HepG2 (cell line): ENCODE measurements around the gene OSBPL1A. TPM values are rescaled to one million over a fixed set of nuclear protein-coding genes. Genes with fewer than 3 reads are reported as not detected.
A peak's percentile ranks its signal among the peaks of the same experiment; 100 is the strongest.

ENCODE experiments used
- ATAC-seq: fragments of 200-7000 bp; cut with Tn5 transposase; 3 replicates; pipeline ENCODE4 v1.9.1; 2020; ENCODE audit warnings: mild to moderate bottlenecking, moderate library complexity
- BruUV-seq: library from RNA; stranded (reverse); fragments of 400-500 nt; replicated peaks from 2 replicates; lab custom pipeline; 2021; lab: Mats Ljungman, UMichigan
- CTCF ChIA-PET: fragments of 300-600 bp; formaldehyde crosslinking; extraction: SDS; loops from one replicate; lab custom pipeline; 2021; ENCODE audit warnings: low total read pairs, inconsistent platforms, low intra/inter-chr PET ratio; lab: Yijun Ruan, JAX
- POLR2A ChIA-PET: fragments of 350-600 bp; sonication (Branson Sonifier 250); formaldehyde crosslinking; loops from one replicate; lab custom pipeline; 2020; ENCODE audit warnings: antibody characterized with exemption, inconsistent platforms; lab: Yijun Ruan, JAX
- DNase-seq: peaks from one replicate; pipeline ENCODE4 v3.0.0-alpha.2; 2015; ENCODE audit warnings: low spot score
- FAIRE-seq: peaks from 3 replicates; lab custom pipeline; 2011; peaks lifted over from hg19 to GRCh38; lab: Jason Lieb, UNC
- H2AFZ ChIP-seq: one replicate; pipeline ENCODE4 v1.6.1; 2011; ENCODE audit warnings: low read length, inconsistent platforms
- H3K27ac ChIP-seq: fragments of 300-600 bp; 3 replicates; pipeline ENCODE4 v1.8.0; 2011; ENCODE audit warnings: mixed run types, mild to moderate bottlenecking, mixed read lengths, low read length, inconsistent platforms; ENCODE audit not compliant: insufficient read depth; ENCODE audit errors: extremely low read length
- H3K27me3 ChIP-seq, 2 experiments: fragments of 200-600 bp in 1 of 2; 2 replicates in 1 of 2; 3 replicates in 1 of 2; pipeline versions ENCODE4 v1.6.0 to v1.8.0; 2011; ENCODE audit warnings: low read length in 2 of 2, mild to moderate bottlenecking in 2 of 2, moderate library complexity in 2 of 2, inconsistent platforms in 1 of 2; ENCODE audit not compliant: insufficient read depth in 2 of 2, control insufficient read depth in 1 of 2
- H3K36me3 ChIP-seq, 2 experiments: fragments of 200-600 bp in 1 of 2; replicated peaks in 1 of 2; 2 replicates in 1 of 2; 3 replicates in 1 of 2; pipeline versions ENCODE4 v1.5.1 to v1.8.0; 2011; ENCODE audit warnings: low read length in 2 of 2, inconsistent platforms in 1 of 2; ENCODE audit not compliant: insufficient read depth in 2 of 2, control insufficient read depth in 1 of 2
- H3K4me1 ChIP-seq: 2 replicates; pipeline ENCODE4 v1.5.1; 2012; ENCODE audit warnings: low read length, inconsistent platforms; ENCODE audit not compliant: insufficient read depth
- H3K4me2 ChIP-seq: 2 replicates; pipeline ENCODE4 v1.6.0; 2011; ENCODE audit warnings: low read depth, low read length, inconsistent platforms
- H3K4me3 ChIP-seq, 3 experiments: fragments of 200-600 bp in 1 of 3; sonication (generic), shearing (Covaris generic) in 1 of 3; replicated peaks in 1 of 3; 2 replicates each; pipeline ENCODE4 v1.5.1; 2011 to 2016; ENCODE audit warnings: low read length in 3 of 3, inconsistent platforms in 2 of 3, low read depth in 2 of 3, mild to moderate bottlenecking in 2 of 3, control low read depth in 1 of 3, mixed read lengths in 1 of 3; ENCODE audit not compliant: insufficient read depth in 1 of 3
- H3K79me2 ChIP-seq: one replicate; pipeline ENCODE4 v1.6.1; 2011; ENCODE audit warnings: low read length, inconsistent platforms; ENCODE audit not compliant: insufficient read depth
- H3K9ac ChIP-seq: 2 replicates; pipeline ENCODE4 v1.6.0; 2011; ENCODE audit warnings: mild to moderate bottlenecking, low read depth, low read length, inconsistent platforms; ENCODE audit not compliant: insufficient read depth
- H3K9me3 ChIP-seq: 2 replicates; pipeline ENCODE4 v1.5.1; 2012; ENCODE audit warnings: mild to moderate bottlenecking, low read length
- H4K20me1 ChIP-seq: 2 replicates; pipeline ENCODE4 v1.6.0; 2011; ENCODE audit warnings: inconsistent platforms, mild to moderate bottlenecking, low read length, moderate library complexity; ENCODE audit not compliant: insufficient read depth
- BCL6 ChIP-seq: IDR thresholded peaks from 2 replicates; pipeline ENCODE4 v1.6.1; 2016; ENCODE audit warnings: missing genetic modification reagents, missing compliant biosample characterization
- EHMT2 ChIP-seq: fragments of 200-600 bp; sonication (generic); IDR thresholded peaks from 2 replicates; pipeline ENCODE4 v1.7.0; 2017; ENCODE audit warnings: antibody characterized with exemption, low read depth, low read length, borderline replicate concordance
- IKZF4 ChIP-seq: sonication (generic); formaldehyde crosslinking; IDR thresholded peaks from 2 replicates; pipeline ENCODE4 v1.5.1; 2020; ENCODE audit warnings: borderline replicate concordance, mild to moderate bottlenecking, low read depth, missing genetic modification reagents; ENCODE audit errors: not compliant biosample characterization
- IRF9 ChIP-seq: sonication (generic); formaldehyde crosslinking; IDR thresholded peaks from 2 replicates; pipeline ENCODE4 v1.8.0; 2022; ENCODE audit warnings: missing genetic modification reagents, mild to moderate bottlenecking, borderline replicate concordance
- MAFF ChIP-seq: IDR thresholded peaks from 2 replicates; pipeline ENCODE4 v1.6.1; 2011; ENCODE audit warnings: low read depth, low read length, improper control_type of control experiment
- MAFK ChIP-seq, 2 experiments: IDR thresholded peaks in 1 of 2; conservative IDR thresholded peaks in 1 of 2; 2 replicates each; pipeline ENCODE4 v1.6.1; 2011; ENCODE audit warnings: improper control_type of control experiment in 2 of 2, low read length in 2 of 2
- ZFP37 ChIP-seq: sonication (generic); formaldehyde crosslinking; IDR thresholded peaks from 2 replicates; pipeline ENCODE4 v1.4.0; 2020; ENCODE audit warnings: missing genetic modification reagents, borderline replicate concordance
- ZGPAT ChIP-seq: IDR thresholded peaks from 2 replicates; pipeline ENCODE4 v1.6.1; 2016; ENCODE audit warnings: mild to moderate bottlenecking
- ZNF281 ChIP-seq: sonication (generic); formaldehyde crosslinking; IDR thresholded peaks from 2 replicates; pipeline ENCODE4 v1.4.0; 2020; ENCODE audit warnings: missing genetic modification reagents, borderline replicate concordance
- ZNF674 ChIP-seq: sonication (generic); formaldehyde crosslinking; IDR thresholded peaks from 2 replicates; pipeline ENCODE4 v1.5.0; 2020; ENCODE audit warnings: low read depth, mild to moderate bottlenecking, missing genetic modification reagents
- WGBS: methylation state at CpG from one replicate; pipeline ENCODE4 v1.1.6; 2017; ENCODE audit warnings: low lambda C conversion rate; 5-methylcytosine and 5-hydroxymethylcytosine counted together
- in situ Hi-C: cut with HindIII; loops from 2 replicates; pipeline ENCODE4 v1.10.0; 2017; ENCODE audit warnings: low pct_unique_long_range_greater_than_20kb; ENCODE audit not compliant: extremely low pct_ligation_motif_present
- intact Hi-C: fragments of 100-400 bp; cut with micrococcal nuclease; formaldehyde crosslinking; loops from one replicate; pipeline ENCODE4 v1.10.0; 2022; ENCODE audit not compliant: unreplicated experiment
- polyA plus RNA-seq, 8 experiments: library from polyadenylated mRNA; depleted of rRNA in 3 of 8; stranded (reverse) in 7 of 8; unstranded in 1 of 8; fragments of >200 nt; fragmentation: Illumina TruSeq in 4 of 8; extraction: Trizol in 4 of 8; gene quantifications; 2 replicates each; pipeline versions ENCODE4 v1.2.1 to v1.2.3, GENCODE V29; 2011 to 2016; ENCODE audit warnings: low read depth in 4 of 8, missing spikeins in 1 of 8, mixed read lengths in 1 of 8; ENCODE audit not compliant: insufficient read depth in 1 of 8
- total RNA-seq, 5 experiments: library from RNA; depleted of rRNA; stranded (reverse); fragments of >200 nt; fragmentation: Illumina TruSeq; extraction: Trizol; gene quantifications; 2 replicates each; pipeline ENCODE4 v1.2.3, GENCODE V29; 2016; ENCODE audit warnings: low read depth in 1 of 5

The OSBPL1A gene
- total and polyA plus RNA-seq, 2 of the 13 experiments (the other 11 are each of a cell fraction or from before 2014, with no cell fraction given): 0.02 TPM; not detected in 1

- BruUV-seq: no TSS peak
- FAIRE-seq: no peak
- no peak overlapping the region for H3K4me2 ChIP-seq
- no peaks in the 10 kb centered on the region for H3K79me2 ChIP-seq
- TF ChIP-seq MAFF: peak; percentile 88
- no peak for TF ChIP-seq IKZF4 (CRISPR knock-in tag)
- 0 out of 2 replicates have a peak, but pooled peaks have one; percentile 35 for TF ChIP-seq BCL6
- peak; percentile 79 to 87 for TF ChIP-seq MAFK (conservative IDR thresholded peaks at IDR 0.05 in 1 of 2, IDR thresholded peaks at IDR 0.05 in 1 of 2; ENCODE audit: low read length in 2 of 2)
- H4K20me1 ChIP-seq: no peaks in the 10 kb centered on the region
- no peak overlapping the region for H3K4me3 ChIP-seq
- H3K4me1 ChIP-seq: peaks cover 7% of the 10 kb centered on the region; the same call in 1 of the 2 replicates
- no peak overlapping the region for H3K27ac ChIP-seq
- ATAC-seq: no peak
- no peak overlapping the region for H3K9ac ChIP-seq
- POLR2A ChIA-PET: no interaction called here
- peaks cover 0 to 33% of the 10 kb centered on the region in 2 experiments for H3K27me3 ChIP-seq
- WGBS: 48% methylated on average over 11 of the region's 11 CpGs
- H3K9me3 ChIP-seq: no peaks in the 10 kb centered on the region
- no peaks in the 10 kb centered on the region for H3K36me3 ChIP-seq
- H2AFZ ChIP-seq: no peak overlapping the region
- DNase-seq: no peak
- CTCF ChIA-PET: no interaction called here
- in situ Hi-C loops (no loop called here), intact Hi-C loops (no loop called here)
These were observed 2.4 kb downstream of the OSBPL1A start for GRCh38 chr18:24395049-24395795.

- in situ Hi-C loops: no loop called here
- H4K20me1 ChIP-seq: no peaks in the 10 kb centered on the region
- no peak overlapping the region for H3K4me3 ChIP-seq
- H3K4me1 ChIP-seq: no peaks in the 10 kb centered on the region
- 31% methylated on average over 3 of the region's 3 CpGs for WGBS
- ATAC-seq (no peak), FAIRE-seq (no peak), DNase-seq (no peak)
- H3K4me2 ChIP-seq: no peak overlapping the region
- H3K36me3 ChIP-seq: no peaks in the 10 kb centered on the region
- H3K9me3 ChIP-seq: no peaks in the 10 kb centered on the region
- ChIA-PET POLR2A (no interaction called here), CTCF (no interaction called here)
- TF ChIP-seq IRF9 (CRISPR knock-in tag) (no peak), EHMT2 (no peak), ZGPAT (CRISPR knock-in tag) (no peak), ZNF281 (CRISPR knock-in tag) (no peak), ZFP37 (no peak), ZNF674 (CRISPR knock-in tag) (no peak)
- no peak overlapping the region for H3K9ac ChIP-seq
- intact Hi-C loops: no loop called here
- no peak overlapping the region for H2AFZ ChIP-seq
- H3K79me2 ChIP-seq: no peaks in the 10 kb centered on the region
- H3K27me3 ChIP-seq: peaks cover 0 to 3% of the 10 kb centered on the region in 2 experiments; a peak in 2 of 5 replicates
- H3K27ac ChIP-seq: no peak overlapping the region
- BruUV-seq: no TSS peak
These were observed 8.7 kb downstream of the OSBPL1A start for GRCh38 chr18:24388957-24389356.
